Measurements from ENCODE around the gene DNAJC2.
"Not testable (repeated sequence)": the region's sequence is repeated elsewhere in the genome, so short reads cannot be mapped to it uniquely, and the experiment has no call there.

DNA sequence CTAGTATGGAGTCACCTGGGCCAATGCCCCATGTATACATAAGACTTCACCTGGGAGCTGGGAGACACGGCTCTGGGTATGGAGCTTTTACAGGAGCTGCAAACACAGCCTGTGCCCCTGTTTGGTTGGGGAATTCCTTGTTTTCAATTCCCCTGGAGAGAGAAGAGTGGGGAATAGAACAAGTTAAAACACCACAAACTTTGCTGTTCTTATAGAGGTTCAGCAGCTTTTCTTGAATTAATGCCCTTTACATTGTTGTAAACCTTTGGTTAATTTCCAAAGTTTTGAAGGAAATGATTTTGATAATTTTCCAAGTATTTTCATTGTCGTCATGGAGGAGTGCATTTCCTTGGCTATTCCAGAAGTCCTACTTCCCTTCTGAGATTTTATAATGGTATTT is 66.4 kb downstream of the DNAJC2 start:
- TF ChIP-seq CTCF (IDR thresholded peaks at IDR 0.05); POLR2A (IDR thresholded peaks at IDR 0.05); EP300 (IDR thresholded peaks at IDR 0.05; ENCODE audit: low read depth); POLR2AphosphoS5 (IDR thresholded peaks at IDR 0.05): not testable (repeated sequence)
